H1 (cell line): ENCODE data around the gene TSPAN9. TPM values are rescaled to one million over a fixed set of nuclear protein-coding genes. Genes with fewer than 3 reads are reported as not detected.
A peak's percentile ranks its signal among the peaks of the same experiment; 100 is the strongest.

ENCODE experiments used
- CTCF ChIA-PET: fragments of 300-600 bp; sonication (Branson Sonifier 250); formaldehyde crosslinking; loops from one replicate; lab custom pipeline; 2021; ENCODE audit not compliant: partially characterized antibody; lab: Charles Lee
- POLR2A ChIA-PET: fragments of 300-600 bp; sonication (Branson Sonifier 250); formaldehyde crosslinking; loops from one replicate; lab custom pipeline; 2021; ENCODE audit warnings: inconsistent platforms; ENCODE audit not compliant: partially characterized antibody; lab: Charles Lee
- DNase-seq, 2 experiments: peaks; one replicate each; pipeline versions ENCODE4 v3.0.0 to v3.0.0-alpha.2; 2010 to 2022; ENCODE audit warnings: low spot score in 2 of 2, low read depth in 1 of 2, mixed read lengths in 1 of 2
- FAIRE-seq: peaks from 2 replicates; lab custom pipeline; 2011; peaks lifted over from hg19 to GRCh38; lab: Jason Lieb, UNC
- H2AFZ ChIP-seq: 2 replicates; pipeline ENCODE4 v1.8.1; 2012; ENCODE audit warnings: low read length, inconsistent platforms
- H2AK5ac ChIP-seq: 2 replicates; pipeline ENCODE4 v1.6.1; 2013; ENCODE audit warnings: low read depth, low read length
- H2BK120ac ChIP-seq: replicated peaks from 2 replicates; pipeline ENCODE3; 2013; ENCODE audit warnings: low read depth, low read length, inconsistent platforms
- H2BK12ac ChIP-seq: 2 replicates; pipeline ENCODE4 v1.6.1; 2013; ENCODE audit warnings: low read depth, low read length
- H2BK15ac ChIP-seq: 2 replicates; pipeline ENCODE4 v1.6.1; 2013; ENCODE audit warnings: low read length
- H2BK20ac ChIP-seq: 2 replicates; pipeline ENCODE4 v1.6.1; 2013; ENCODE audit warnings: low read length
- H2BK5ac ChIP-seq: 2 replicates; pipeline ENCODE4 v1.6.1; 2013; ENCODE audit warnings: low read depth, low read length
- H3K14ac ChIP-seq: 2 replicates; pipeline ENCODE4 v1.6.1; 2013; ENCODE audit warnings: inconsistent platforms; ENCODE audit not compliant: insufficient read length
- H3K18ac ChIP-seq: 2 replicates; pipeline ENCODE4 v1.6.1; 2013; ENCODE audit warnings: low read length; ENCODE audit errors: extremely low read depth
- H3K23ac ChIP-seq: 2 replicates; pipeline ENCODE4 v1.6.1; 2013; ENCODE audit warnings: inconsistent platforms; ENCODE audit not compliant: insufficient read length
- H3K23me2 ChIP-seq: 2 replicates; pipeline ENCODE4 v1.6.1; 2013; ENCODE audit warnings: low read depth, low read length
- H3K27ac ChIP-seq: 2 replicates; pipeline ENCODE4 v1.6.1; 2011; ENCODE audit warnings: low read depth, low read length, inconsistent platforms
- H3K27me3 ChIP-seq, 4 experiments: replicated peaks in 1 of 4; 1 replicate in 1 of 4; 2 replicates in 3 of 4; pipeline versions ENCODE4 v1.6.1 to v1.8.1; 2011 to 2013; ENCODE audit warnings: low read length in 3 of 4, mild to moderate bottlenecking in 3 of 4, inconsistent platforms in 2 of 4, mixed read lengths in 2 of 4, moderate library complexity in 1 of 4; ENCODE audit not compliant: control insufficient read depth in 3 of 4, insufficient read depth in 3 of 4; ENCODE audit errors: extremely low read depth in 1 of 4
- H3K36me3 ChIP-seq, 4 experiments: 2 replicates each; pipeline versions ENCODE4 v1.6.1 to v1.8.1; 2011 to 2013; ENCODE audit warnings: mild to moderate bottlenecking in 4 of 4, low read length in 3 of 4, moderate library complexity in 2 of 4, control low read depth in 1 of 4, inconsistent platforms in 1 of 4; ENCODE audit not compliant: insufficient read depth in 4 of 4, control insufficient read depth in 2 of 4
- H3K4ac ChIP-seq: replicated peaks from 2 replicates; pipeline ENCODE3; 2013; ENCODE audit warnings: low read length, low read depth, mixed read lengths, inconsistent platforms; ENCODE audit not compliant: insufficient read length
- H3K4me1 ChIP-seq, 4 experiments: replicated peaks in 1 of 4; 1 replicate in 1 of 4; 2 replicates in 3 of 4; pipeline versions ENCODE4 v1.6.1 to v1.8.1; 2011 to 2013; ENCODE audit warnings: low read length in 3 of 4, inconsistent platforms in 2 of 4, mixed read lengths in 1 of 4; ENCODE audit not compliant: insufficient read depth in 4 of 4, control insufficient read depth in 3 of 4
- H3K4me2 ChIP-seq, 2 experiments: 2 replicates each; pipeline versions ENCODE4 v1.6.1 to v1.8.1; 2011 to 2013; ENCODE audit warnings: low read depth in 2 of 2, low read length in 2 of 2, control low read depth in 1 of 2, inconsistent platforms in 1 of 2, mild to moderate bottlenecking in 1 of 2; ENCODE audit not compliant: insufficient read depth in 1 of 2
- H3K4me3 ChIP-seq, 4 experiments: fragments of 200-600, 300-600 bp in 1 of 4; sonication (generic), shearing (Covaris generic), sonication (Bioruptor Twin) in 1 of 4; 2 replicates each; pipeline versions ENCODE4 v1.5.1 to v1.8.1; 2011 to 2016; ENCODE audit warnings: low read length in 4 of 4, low read depth in 3 of 4, control low read depth in 2 of 4, inconsistent platforms in 2 of 4, mild to moderate bottlenecking in 2 of 4, mixed read lengths in 1 of 4, moderate library complexity in 1 of 4; ENCODE audit not compliant: insufficient read depth in 2 of 4; ENCODE audit errors: extremely low read depth in 1 of 4
- H3K56ac ChIP-seq: replicated peaks from 2 replicates; pipeline ENCODE3; 2013; ENCODE audit warnings: low read depth, mild to moderate bottlenecking, mixed read lengths, low read length, inconsistent platforms; ENCODE audit not compliant: insufficient read length
- H3K79me1 ChIP-seq: 2 replicates; pipeline ENCODE4 v1.6.1; 2013; ENCODE audit warnings: low read depth, low read length, control low read depth
- H3K79me2 ChIP-seq, 2 experiments: 2 replicates each; pipeline versions ENCODE4 v1.6.1 to v1.8.1; 2012 to 2013; ENCODE audit warnings: low read length in 2 of 2, mild to moderate bottlenecking in 2 of 2, inconsistent platforms in 1 of 2; ENCODE audit not compliant: insufficient read depth in 2 of 2, control insufficient read depth in 1 of 2
- H3K9ac ChIP-seq, 4 experiments: replicated peaks in 1 of 4; 1 replicate in 1 of 4; 2 replicates in 3 of 4; pipeline versions ENCODE4 v1.6.1 to v1.8.1; 2011 to 2013; ENCODE audit warnings: low read depth in 3 of 4, low read length in 3 of 4, control low read depth in 2 of 4, mild to moderate bottlenecking in 2 of 4, moderate library complexity in 2 of 4, inconsistent platforms in 1 of 4; ENCODE audit errors: extremely low read depth in 1 of 4
- H3K9me3 ChIP-seq, 2 experiments: 2 replicates each; pipeline versions ENCODE4 v1.6.1 to v1.8.1; 2012 to 2013; ENCODE audit warnings: mild to moderate bottlenecking in 2 of 2, moderate library complexity in 2 of 2, control low read depth in 1 of 2, inconsistent platforms in 1 of 2, low read depth in 1 of 2, low read length in 1 of 2, mixed read lengths in 1 of 2; ENCODE audit not compliant: insufficient read depth in 2 of 2
- H4K20me1 ChIP-seq, 2 experiments: replicated peaks in 1 of 2; 2 replicates each; pipeline versions ENCODE3 to v1.8.1; 2011 to 2013; ENCODE audit warnings: inconsistent platforms in 2 of 2, low read length in 2 of 2, mild to moderate bottlenecking in 1 of 2; ENCODE audit not compliant: insufficient read depth in 2 of 2, control insufficient read depth in 1 of 2
- H4K5ac ChIP-seq: 2 replicates; pipeline ENCODE4 v1.6.1; 2013; ENCODE audit warnings: low read length, low read depth, mixed read lengths, inconsistent platforms; ENCODE audit not compliant: insufficient read length
- H4K8ac ChIP-seq: 2 replicates; pipeline ENCODE4 v1.8.0; 2013; ENCODE audit warnings: mild to moderate bottlenecking, moderate library complexity, low read length, inconsistent platforms; ENCODE audit not compliant: insufficient read depth; ENCODE audit errors: extremely low read depth
- H4K91ac ChIP-seq: replicated peaks from 2 replicates; pipeline ENCODE3; 2013; ENCODE audit warnings: low read length, mixed read lengths, inconsistent platforms; ENCODE audit not compliant: insufficient read length
- CREB1 ChIP-seq: IDR thresholded peaks from 2 replicates; pipeline ENCODE4 v1.6.1; 2012; ENCODE audit warnings: inconsistent platforms
- JUND ChIP-seq: IDR thresholded peaks from 2 replicates; pipeline ENCODE4 v1.6.1; 2011; ENCODE audit warnings: mild to moderate bottlenecking, improper control_type of control experiment, low read length
- KDM1A ChIP-seq: fragments of 200-600, 300-600 bp; sonication (generic); IDR thresholded peaks from 2 replicates; pipeline ENCODE4 v1.7.1; 2016; ENCODE audit warnings: mild to moderate bottlenecking, low read length, borderline replicate concordance
- NRF1 ChIP-seq: IDR thresholded peaks from 2 replicates; pipeline ENCODE4 v1.6.1; 2011; ENCODE audit warnings: mild to moderate bottlenecking, low read depth, low read length, improper control_type of control experiment
- SP2 ChIP-seq: IDR thresholded peaks from 2 replicates; pipeline ENCODE4 v1.6.1; 2012; ENCODE audit warnings: mild to moderate bottlenecking, low read length, inconsistent platforms
- TEAD4 ChIP-seq: IDR thresholded peaks from 2 replicates; pipeline ENCODE4 v1.6.1; 2012; ENCODE audit warnings: low read depth, low read length, inconsistent platforms, mixed read lengths
- WGBS, 2 experiments: shearing (Covaris generic) in 1 of 2; methylation state at CpG; one replicate each; pipeline versions ENCODE4 v1.1.6 to v1.1.7; 2013 to 2015; ENCODE audit warnings: low lambda C conversion rate in 2 of 2, mixed read lengths in 2 of 2, inconsistent platforms in 1 of 2, low coverage in 1 of 2, missing lambda C conversion rate in 1 of 2; ENCODE audit not compliant: insufficient replicate concordance in 2 of 2, insufficient coverage in 1 of 2, insufficient read length in 1 of 2; ENCODE audit errors: extremely low coverage in 1 of 2, missing lambda C conversion rate in 1 of 2; 5-methylcytosine and 5-hydroxymethylcytosine counted together
- polyA plus RNA-seq, 7 experiments: library from polyadenylated mRNA; depleted of rRNA in 3 of 7; stranded (reverse) in 5 of 7; unstranded in 2 of 7; fragments of >200 nt in 5 of 7; fragments of 200-250 nt in 2 of 7; gene quantifications; 1 replicate in 5 of 7; 2 replicates in 1 of 7; 4 replicates in 1 of 7; pipeline versions ENCODE4 v1.2.1 to v1.2.3, GENCODE V29; 2011 to 2013; ENCODE audit warnings: missing spikeins in 2 of 7, mixed read lengths in 2 of 7
- total RNA-seq: library from RNA; stranded (reverse); fragmentation: NEBNext Ultra II Directional; extraction: Animal tissue kit (Norgen Biotek cat#: 25700); gene quantifications from 2 replicates; pipeline ENCODE4 v1.2.1, GENCODE V29; 2021

The TSPAN9 gene
- total and polyA plus RNA-seq, 2 of the 8 experiments (the other 6 are each of a cell fraction or from before 2014, with no cell fraction given): 11.5 to 29.1 TPM

DNA sequence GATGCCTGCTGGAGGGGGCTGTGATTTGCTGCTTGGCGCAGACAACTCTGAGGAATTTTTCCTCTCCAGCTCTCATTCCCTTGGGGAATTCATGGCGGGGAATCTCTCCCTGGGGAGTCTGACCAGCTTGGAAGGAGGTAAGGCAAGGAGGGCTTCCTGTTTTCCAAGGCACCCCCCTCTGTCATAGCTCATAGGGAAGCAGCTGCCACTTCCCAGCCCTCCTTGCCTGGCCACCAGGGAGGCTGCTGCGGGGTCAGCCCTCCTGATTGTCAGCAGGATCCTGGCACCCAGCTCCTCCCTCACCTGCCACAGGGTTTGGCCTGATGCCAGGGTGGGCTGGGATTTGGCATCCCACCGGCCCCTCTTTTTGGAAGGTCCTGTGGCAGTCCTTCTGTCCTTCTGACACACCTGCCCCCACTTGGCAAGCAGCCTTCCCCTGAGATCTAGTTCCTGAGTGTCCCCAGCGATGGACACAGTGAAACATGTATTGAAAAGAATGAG lies 74.9 kb downstream of the TSPAN9 start:
- TF ChIP-seq CREB1 (no peak), NRF1 (no peak), JUND (no peak), KDM1A (no peak), SP2 (no peak), TEAD4 (0 out of 2 replicates have a peak, but pooled peaks have one; percentile 34)
- TF ChIP-seq, all 59 proteins: peak for 1
- no peak overlapping the region for H3K56ac ChIP-seq
- H3K27me3 ChIP-seq: no peaks in the 10 kb centered on the region; a peak in 1 of 7 replicates
- H3K14ac ChIP-seq: no peak overlapping the region
- H3K4me3 ChIP-seq: no peak overlapping the region
- ChIA-PET POLR2A (interaction anchor here (0.9 to 2.0 kb wide), 4 partner anchors 13 to 48 kb away, joined by 3 to 5 read pairs (median 3); no protein-coding TSS in a partner anchor), CTCF (interaction anchor here (0.7 to 16.6 kb wide), 10 partner anchors 10 to 127 kb away, joined by 3 to 300 read pairs (median 5); no protein-coding TSS in a partner anchor)
- H4K20me1 ChIP-seq: no peaks in the 10 kb centered on the region
- H3K4me2 ChIP-seq: peak overlapping the region; percentile 10 to 66; a peak in 3 of 4 replicates
- no peak overlapping the region for H2BK20ac ChIP-seq
- H2AK5ac ChIP-seq: 0 out of 2 replicates have a peak overlapping the region, but pooled peaks have one; percentile 1
- H3K23me2 ChIP-seq: 0 out of 2 replicates have a peak, but pooled peaks cover 2% of the 10 kb centered on the region
- no peaks in the 10 kb centered on the region for H3K36me3 ChIP-seq
- no peaks in the 10 kb centered on the region for H3K79me1 ChIP-seq
- no peak overlapping the region for H3K27ac ChIP-seq
- FAIRE-seq (peak; percentile 60), DNase-seq (no peak)
- H2AFZ ChIP-seq: no peak overlapping the region
- H3K9me3 ChIP-seq: no peaks in the 10 kb centered on the region
- H3K18ac ChIP-seq: no peak overlapping the region; the same call in 1 of the 2 replicates
- no peak overlapping the region for H4K8ac ChIP-seq
- H2BK5ac ChIP-seq: no peak overlapping the region
- no peak overlapping the region for H2BK15ac ChIP-seq
- no peak overlapping the region for H3K23ac ChIP-seq
- H3K4ac ChIP-seq: no peak overlapping the region
- H2BK12ac ChIP-seq: 0 out of 2 replicates have a peak overlapping the region, but pooled peaks have one; percentile 52
- no peak overlapping the region for H4K5ac ChIP-seq
- H3K4me1 ChIP-seq: peaks cover 8 to 31% (median 27%) of the 10 kb centered on the region in 4 experiments
- H4K91ac ChIP-seq: peak overlapping the region; percentile 5
- H2BK120ac ChIP-seq: no peak overlapping the region
- no peaks in the 10 kb centered on the region for H3K79me2 ChIP-seq
- 61% methylated on average over 5 of the region's 5 CpGs; no CpG with 5 or more reads in 1 of the 2 experiments for WGBS, 2 experiments
- no peak overlapping the region for H3K9ac ChIP-seq
